ENCODE measurements around the gene PVALEF. TPM values are rescaled to one million over a fixed set of nuclear protein-coding genes. Genes with fewer than 3 reads are reported as not detected.

Gene PVALEF
- total and polyA plus RNA-seq, 2 donors (not counting 1 experiment from before 2014, with no cell fraction given), result not detected

DNA sequence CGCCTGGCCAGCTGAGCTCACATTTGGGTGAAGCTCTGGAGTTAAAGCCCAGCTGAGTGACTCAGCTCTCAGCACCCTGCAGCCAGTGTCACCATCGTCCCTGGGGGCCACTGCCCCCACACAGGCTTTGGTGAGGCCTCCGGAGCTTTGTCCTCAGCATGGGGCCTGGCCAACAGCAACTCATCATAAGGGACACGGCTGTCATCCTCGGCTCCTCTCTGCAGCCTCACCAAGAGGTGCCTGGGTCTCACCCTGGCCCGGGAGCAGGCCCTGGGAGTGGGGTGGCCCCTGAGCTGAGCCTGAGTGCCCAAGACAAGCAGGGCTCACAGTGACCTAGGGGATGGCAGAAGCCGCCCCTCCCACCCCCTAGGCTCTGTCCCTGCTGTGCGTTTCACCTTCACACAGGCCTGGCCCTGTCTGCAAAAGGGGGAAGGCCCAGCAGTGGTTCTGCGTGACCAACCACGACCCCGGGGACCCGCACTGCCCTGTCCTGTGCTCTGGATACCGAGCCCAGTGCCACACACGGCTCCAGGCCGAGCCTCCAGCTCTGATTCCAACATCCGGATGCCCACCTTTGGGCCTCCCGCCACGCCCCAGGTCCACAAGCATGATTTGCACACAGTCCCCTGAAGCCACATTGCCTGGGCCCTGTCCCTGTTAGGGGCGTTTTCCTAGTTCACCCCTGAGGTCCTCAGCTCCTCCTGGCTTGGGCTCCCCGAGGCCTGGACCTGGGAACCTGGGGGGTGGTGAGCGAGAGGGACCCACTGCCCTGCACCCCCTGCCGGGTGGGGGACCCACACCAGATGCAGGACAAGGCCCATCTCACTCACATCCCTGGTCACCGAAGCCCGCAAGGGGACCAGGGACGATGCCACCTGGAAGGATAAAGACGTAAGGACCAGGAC lies 22.5 kb downstream of the PVALEF start:
- Histone ChIP-seq H3K27me3 (ENCODE audit: control insufficient read depth, insufficient read depth, low read length) (peaks cover 5% of the 10 kb centered on the region), H3K4me3 (replicated peaks in 1 of 4; ENCODE audit: control extremely low read depth in 1 of 4, insufficient read depth in 1 of 4, low read depth in 3 of 4, low read length in 4 of 4) (no peak overlapping the region), H3K9me3 (ENCODE audit: control insufficient read depth, insufficient read depth, low read depth, low read length) (no peaks in the 10 kb centered on the region), H3K4me2 (ENCODE audit: extremely low read depth, insufficient read depth, low read length) (no peak overlapping the region), H3K4me1 (ENCODE audit: control insufficient read depth, extremely low read depth, insufficient read depth, low read length) (no peaks in the 10 kb centered on the region), H3K36me3 (ENCODE audit: control insufficient read depth, insufficient read depth, low read length) (no peaks in the 10 kb centered on the region), H3K79me2 (ENCODE audit: control insufficient read depth, insufficient read depth, low read length) (no peaks in the 10 kb centered on the region), H2AFZ (ENCODE audit: low read length) (no peak overlapping the region), H4K20me1 (ENCODE audit: control insufficient read depth, extremely low read depth, insufficient read depth, low read length) (no peaks in the 10 kb centered on the region), H3K27ac (ENCODE audit: insufficient read depth, low read length) (no peak overlapping the region), H3K9ac (ENCODE audit: insufficient read depth, low read length) (no peak overlapping the region)
- TF ChIP-seq, protein P1, sequence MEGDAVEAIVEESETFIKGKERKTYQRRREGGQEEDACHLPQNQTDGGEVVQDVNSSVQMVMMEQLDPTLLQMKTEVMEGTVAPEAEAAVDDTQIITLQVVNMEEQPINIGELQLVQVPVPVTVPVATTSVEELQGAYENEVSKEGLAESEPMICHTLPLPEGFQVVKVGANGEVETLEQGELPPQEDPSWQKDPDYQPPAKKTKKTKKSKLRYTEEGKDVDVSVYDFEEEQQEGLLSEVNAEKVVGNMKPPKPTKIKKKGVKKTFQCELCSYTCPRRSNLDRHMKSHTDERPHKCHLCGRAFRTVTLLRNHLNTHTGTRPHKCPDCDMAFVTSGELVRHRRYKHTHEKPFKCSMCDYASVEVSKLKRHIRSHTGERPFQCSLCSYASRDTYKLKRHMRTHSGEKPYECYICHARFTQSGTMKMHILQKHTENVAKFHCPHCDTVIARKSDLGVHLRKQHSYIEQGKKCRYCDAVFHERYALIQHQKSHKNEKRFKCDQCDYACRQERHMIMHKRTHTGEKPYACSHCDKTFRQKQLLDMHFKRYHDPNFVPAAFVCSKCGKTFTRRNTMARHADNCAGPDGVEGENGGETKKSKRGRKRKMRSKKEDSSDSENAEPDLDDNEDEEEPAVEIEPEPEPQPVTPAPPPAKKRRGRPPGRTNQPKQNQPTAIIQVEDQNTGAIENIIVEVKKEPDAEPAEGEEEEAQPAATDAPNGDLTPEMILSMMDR (conservative IDR thresholded peaks at IDR 0.05 in 1 of 2, IDR thresholded peaks at IDR 0.05 in 1 of 2; ENCODE audit: low read depth in 1 of 2, low read length in 2 of 2), result no peak
- no peak for TF ChIP-seq EZH2 (IDR thresholded peaks at IDR 0.05; ENCODE audit: low read length, missing control alignments)
- DNase-seq (ENCODE audit: low read depth in 2 of 2), result no peak

DNA sequence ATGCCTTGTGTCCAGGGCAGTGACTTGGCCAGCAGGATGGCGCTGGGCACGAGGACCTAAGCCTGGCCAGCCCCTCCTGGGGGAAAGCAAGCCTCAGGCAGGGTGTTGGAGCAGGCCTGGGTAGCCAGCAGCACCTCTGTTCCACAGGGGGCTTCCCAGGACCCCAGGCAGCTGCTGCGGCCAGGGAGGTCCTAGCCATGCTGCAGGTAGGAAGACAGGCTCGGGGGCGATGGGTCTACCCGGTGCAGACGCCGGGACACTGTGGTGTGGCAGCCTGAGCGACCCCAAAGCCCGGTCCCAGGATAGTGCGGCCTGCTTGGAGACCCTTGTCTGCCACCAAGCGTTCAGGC lies 23.2 kb downstream of the PVALEF start:
- no peak overlapping the region for H3K4me2 ChIP-seq (ENCODE audit: extremely low read depth, insufficient read depth, low read length)
- peaks cover 5% of the 10 kb centered on the region for H3K27me3 ChIP-seq (ENCODE audit: control insufficient read depth, insufficient read depth, low read length)
- H3K36me3 ChIP-seq (ENCODE audit: control insufficient read depth, insufficient read depth, low read length), result no peaks in the 10 kb centered on the region
- no peaks in the 10 kb centered on the region for H3K9me3 ChIP-seq (ENCODE audit: control insufficient read depth, insufficient read depth, low read depth, low read length)
- no peak for DNase-seq (ENCODE audit: low read depth in 2 of 2)
- no peak overlapping the region for H3K4me3 ChIP-seq (replicated peaks in 1 of 4; ENCODE audit: control extremely low read depth in 1 of 4, insufficient read depth in 1 of 4, low read depth in 3 of 4, low read length in 4 of 4)
- H2AFZ ChIP-seq (ENCODE audit: low read length), result no peak overlapping the region
- no peaks in the 10 kb centered on the region for H4K20me1 ChIP-seq (ENCODE audit: control insufficient read depth, extremely low read depth, insufficient read depth, low read length)
- H3K79me2 ChIP-seq (ENCODE audit: control insufficient read depth, insufficient read depth, low read length), result no peaks in the 10 kb centered on the region
- no peak overlapping the region for H3K27ac ChIP-seq (ENCODE audit: insufficient read depth, low read length)
- H3K4me1 ChIP-seq (ENCODE audit: control insufficient read depth, extremely low read depth, insufficient read depth, low read length), result no peaks in the 10 kb centered on the region
- no peak overlapping the region for H3K9ac ChIP-seq (ENCODE audit: insufficient read depth, low read length)
- no peak for TF ChIP-seq EZH2 (IDR thresholded peaks at IDR 0.05; ENCODE audit: low read length, missing control alignments)
- TF ChIP-seq, protein P1 (conservative IDR thresholded peaks at IDR 0.05 in 1 of 2, IDR thresholded peaks at IDR 0.05 in 1 of 2; ENCODE audit: low read depth in 1 of 2, low read length in 2 of 2), result no peak

DNA sequence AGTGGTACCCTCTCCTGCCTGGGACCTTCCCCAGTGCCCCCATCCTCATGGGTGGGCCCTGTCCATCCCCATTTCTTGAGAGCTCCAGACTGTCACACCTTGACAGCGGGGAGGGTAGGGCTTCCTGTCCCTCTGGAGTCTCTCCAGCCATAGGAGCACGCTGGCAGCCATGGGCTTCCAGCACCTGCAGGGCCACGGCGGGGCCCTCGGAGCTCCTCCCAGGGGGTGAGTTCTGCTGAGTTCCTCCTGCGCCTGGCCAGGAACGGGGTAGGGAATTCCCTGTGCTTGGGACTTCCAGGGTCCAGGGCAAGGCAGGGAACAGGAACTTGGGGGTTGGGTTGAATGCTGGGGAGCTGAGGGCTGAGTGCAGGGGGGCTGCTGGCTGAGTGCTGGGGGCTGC lies 23.7 kb downstream of the PVALEF start:
- Histone ChIP-seq H3K9ac (ENCODE audit: insufficient read depth, low read length) (no peak overlapping the region), H3K79me2 (ENCODE audit: control insufficient read depth, insufficient read depth, low read length) (no peaks in the 10 kb centered on the region), H3K27me3 (ENCODE audit: control insufficient read depth, insufficient read depth, low read length) (peaks cover 2% of the 10 kb centered on the region), H3K27ac (ENCODE audit: insufficient read depth, low read length) (no peak overlapping the region), H2AFZ (ENCODE audit: low read length) (no peak overlapping the region), H3K4me2 (ENCODE audit: extremely low read depth, insufficient read depth, low read length) (no peak overlapping the region), H4K20me1 (ENCODE audit: control insufficient read depth, extremely low read depth, insufficient read depth, low read length) (no peaks in the 10 kb centered on the region), H3K9me3 (ENCODE audit: control insufficient read depth, insufficient read depth, low read depth, low read length) (no peaks in the 10 kb centered on the region), H3K4me3 (replicated peaks in 1 of 4; ENCODE audit: control extremely low read depth in 1 of 4, insufficient read depth in 1 of 4, low read depth in 3 of 4, low read length in 4 of 4) (no peak overlapping the region), H3K36me3 (ENCODE audit: control insufficient read depth, insufficient read depth, low read length) (no peaks in the 10 kb centered on the region), H3K4me1 (ENCODE audit: control insufficient read depth, extremely low read depth, insufficient read depth, low read length) (no peaks in the 10 kb centered on the region)
- TF ChIP-seq, protein P1 (conservative IDR thresholded peaks at IDR 0.05 in 1 of 2, IDR thresholded peaks at IDR 0.05 in 1 of 2; ENCODE audit: low read depth in 1 of 2, low read length in 2 of 2), result no peak
- no peak for TF ChIP-seq EZH2 (IDR thresholded peaks at IDR 0.05; ENCODE audit: low read length, missing control alignments)
- DNase-seq (ENCODE audit: low read depth in 2 of 2), result no peak
